Mucosa of descending colon (tissue), 3 donors: ENCODE measurements around the gene TRPT1. TPM values are rescaled to one million over a fixed set of nuclear protein-coding genes. Genes with fewer than 3 reads are reported as not detected.

Experiments used
- ATAC-seq: fragments of 200-7000 bp; cut with Tn5 transposase; one replicate; pipeline ENCODE4 v1.9.1; 2020; ENCODE audit warnings: mild to moderate bottlenecking, moderate library complexity
- DNase-seq, 3 donors: peaks; one replicate each; pipeline ENCODE4 v3.0.0-alpha.2; 2020
- H3K36me3 ChIP-seq: fragments of 200-600 bp; one replicate; pipeline ENCODE4 v1.8.0; 2021; ENCODE audit warnings: low read depth, mild to moderate bottlenecking
- H3K4me1 ChIP-seq: fragments of 200-600 bp; one replicate; pipeline ENCODE4 v1.8.0; 2021; ENCODE audit warnings: low read depth, mild to moderate bottlenecking
- H3K4me3 ChIP-seq: fragments of 200-600 bp; one replicate; pipeline ENCODE4 v1.8.0; 2021; ENCODE audit warnings: mild to moderate bottlenecking
- H3K9me3 ChIP-seq: fragments of 200-600 bp; one replicate; pipeline ENCODE4 v1.8.0; 2021; ENCODE audit warnings: mild to moderate bottlenecking
- CTCF ChIP-seq: fragments of 200-600 bp; IDR thresholded peaks from one replicate; pipeline ENCODE4 v1.8.0; 2022; ENCODE audit warnings: antibody characterized with exemption, mild to moderate bottlenecking
- intact Hi-C, 2 donors: fragments of 100-400 bp; cut with DNase I in 1 of 2; cut with micrococcal nuclease in 1 of 2; formaldehyde crosslinking; loops; one replicate each; pipeline versions ENCODE4 v1.11.0 to v1.11.1; 2022; cut with DNase I, micrococcal nuclease
- total RNA-seq, 3 donors: library from RNA; stranded (reverse); fragmentation: NEBNext Ultra II Directional in 2 of 3; extraction: Animal tissue kit (Norgen Biotek cat#: 25700) in 2 of 3; gene quantifications; one replicate each; pipeline versions ENCODE4 v1.2.1 to v1.2.4, GENCODE V29; 2021 to 2023
- donor health status: DM: no; HTN: no; CAD: no; lungs with moderate emphysema.
- donor health status: DM: no; HTN: no; CAD: no.
- donor health status: DM: no; HTN: yes; CAD: no.

Gene TRPT1
- total RNA-seq, 3 donors from 2014 or later: 50.6 to 55.1 (median 53.1) TPM

- peak; percentile 23 for TF ChIP-seq CTCF
- Histone ChIP-seq H3K4me3 (peak overlapping the region; percentile 86), H3K9me3 (no peaks in the 10 kb centered on the region), H3K4me1 (peaks cover 48% of the 10 kb centered on the region), H3K36me3 (no peaks in the 10 kb centered on the region)
- peak in 1 of 3 donors; percentile 99 for DNase-seq
- peak; percentile 7 for ATAC-seq
- intact Hi-C loops: loop anchor here in 1 of 2 donors (10.0 kb wide), 1 partner anchor 57 kb away; the partner anchor contains the start of gene STIP1
These were observed 15.7 kb upstream of the TRPT1 start for GRCh38 chr11:64241491-64242374.

- DNase-seq (peak in 2 of 3 donors; percentile 100), ATAC-seq (peak; percentile 77)
- peaks cover 48% of the 10 kb centered on the region for H3K4me1 ChIP-seq
- intact Hi-C loops: loop anchor here in 1 of 2 donors (10.0 kb wide), 1 partner anchor 56 kb away; the partner anchor contains the start of gene STIP1
- no peaks in the 10 kb centered on the region for H3K9me3 ChIP-seq
- no peak for TF ChIP-seq CTCF
- no peaks in the 10 kb centered on the region for H3K36me3 ChIP-seq
- H3K4me3 ChIP-seq: peak overlapping the region; percentile 20
These were observed 15.2 kb upstream of the TRPT1 start for GRCh38 chr11:64241241-64241490.

GRCh38 chr11:64240435-64241240, 14.7 kb upstream of the TRPT1 start, which contains the start of gene FKBP2:
TSS of gene FKBP2 (plus strand) at chr11:64241095. CDS start at chr11:64242388, 1,293 bp downstream.
- intact Hi-C loops: loop anchor here in 1 of 2 donors (10.0 kb wide), 1 partner anchor 56 kb away; the partner anchor contains the start of gene STIP1
- peak; percentile 97 to 99 (median 99) for DNase-seq
- H3K4me3 ChIP-seq: peak within 1 kb of the TSS; percentile 86
- no peak for TF ChIP-seq CTCF
- peak; percentile 69 for ATAC-seq
- no peaks in the 10 kb centered on the region for H3K36me3 ChIP-seq
- peaks cover 50% of the 10 kb centered on the region for H3K4me1 ChIP-seq
- H3K9me3 ChIP-seq: no peaks in the 10 kb centered on the region

- peak; percentile 3 for ATAC-seq
- Histone ChIP-seq H3K4me3 (no peak overlapping the region), H3K4me1 (peaks cover 53% of the 10 kb centered on the region), H3K36me3 (no peaks in the 10 kb centered on the region), H3K9me3 (no peaks in the 10 kb centered on the region)
- peak; percentile 24 to 70 (median 46) for DNase-seq
- intact Hi-C loops: loop anchor here in 1 of 2 donors (10.0 kb wide), 1 partner anchor 55 kb away; the partner anchor contains the start of gene STIP1
- TF ChIP-seq CTCF: no peak
These were observed 13.9 kb upstream of the TRPT1 start for GRCh38 chr11:64239662-64240434.

GRCh38 chr11:64238999-64239398, 13.0 kb upstream of the TRPT1 start:
- ATAC-seq: no peak
- no peak for TF ChIP-seq CTCF
- Histone ChIP-seq H3K36me3 (no peaks in the 10 kb centered on the region), H3K4me1 (peaks cover 50% of the 10 kb centered on the region), H3K9me3 (no peaks in the 10 kb centered on the region), H3K4me3 (no peak overlapping the region)
- peak in 1 of 3 donors; percentile 26 for DNase-seq
- intact Hi-C loops: no loop called here
